ENCODE data around the gene ASS1.
"Not testable (repeated sequence)": the region's sequence is repeated elsewhere in the genome, so short reads cannot be mapped to it uniquely, and the experiment has no call there.

ASS1 gene

GRCh38 chr9:130401742-130402141 lies 43.0 kb upstream of the ASS1 start:
- H3K9me3 ChIP-seq (ENCODE audit: control insufficient read depth, insufficient read depth, low read depth, low read length); CTCF ChIA-PET; H3K4me3 ChIP-seq (ENCODE audit: low read depth, low read length); H3K27ac ChIP-seq (ENCODE audit: extremely low read depth, low read depth, low read length); H3K36me3 ChIP-seq (ENCODE audit: control insufficient read depth in 2 of 2, insufficient read depth in 1 of 2, low read length in 2 of 2); POLR2A ChIA-PET; H3K4me1 ChIP-seq (ENCODE audit: control insufficient read depth, insufficient read depth, low read length): not testable (repeated sequence)
- 0 out of 2 replicates have a peak, but pooled peaks have one; percentile 9 for TF ChIP-seq EGR2 (tag by site-specific recombination; IDR thresholded peaks at IDR 0.05; ENCODE audit: low read depth)
- TF ChIP-seq ZNF121 (tag by site-specific recombination; IDR thresholded peaks at IDR 0.05) = peak; percentile 94

GRCh38 chr9:130402243-130402642 lies 42.5 kb upstream of the ASS1 start:
- no peaks in the 10 kb centered on the region for H3K36me3 ChIP-seq (ENCODE audit: control insufficient read depth in 2 of 2, insufficient read depth in 1 of 2, low read length in 2 of 2)
- H3K27ac ChIP-seq (ENCODE audit: extremely low read depth, low read depth, low read length) = no peak overlapping the region
- H3K4me1 ChIP-seq (ENCODE audit: control insufficient read depth, insufficient read depth, low read length) = no peaks in the 10 kb centered on the region
- no peaks in the 10 kb centered on the region for H3K9me3 ChIP-seq (ENCODE audit: control insufficient read depth, insufficient read depth, low read depth, low read length)
- TF ChIP-seq ZNF266 (tag by site-specific recombination; IDR thresholded peaks at IDR 0.05; ENCODE audit: low read depth) = no peak
- CTCF ChIA-PET = no interaction called here
- no peak overlapping the region for H3K4me3 ChIP-seq (ENCODE audit: low read depth, low read length)
- POLR2A ChIA-PET = no interaction called here

GRCh38 chr9:130402645-130403440 lies 41.9 kb upstream of the ASS1 start:
- Histone ChIP-seq H3K9me3 (ENCODE audit: control insufficient read depth, insufficient read depth, low read depth, low read length) (no peaks in the 10 kb centered on the region), H3K27ac (ENCODE audit: extremely low read depth, low read depth, low read length) (no peak overlapping the region), H3K4me1 (ENCODE audit: control insufficient read depth, insufficient read depth, low read length) (no peaks in the 10 kb centered on the region), H3K36me3 (ENCODE audit: control insufficient read depth in 2 of 2, insufficient read depth in 1 of 2, low read length in 2 of 2) (no peaks in the 10 kb centered on the region), H3K4me3 (ENCODE audit: low read depth, low read length) (no peak overlapping the region)
- TF ChIP-seq ZNF114 (tag by site-specific recombination; IDR thresholded peaks at IDR 0.05) = no peak
- no peak for TF ChIP-seq SETDB1 (IDR thresholded peaks at IDR 0.05; ENCODE audit: insufficient read length, low read length)
- no peak for TF ChIP-seq ZNF621 (tag by site-specific recombination; IDR thresholded peaks at IDR 0.05)
- no peak for TF ChIP-seq ZNF404 (tag by site-specific recombination; IDR thresholded peaks at IDR 0.05)
- ChIA-PET POLR2A (interaction anchor here (0.6 kb wide), 1 partner anchor 143 kb away, joined by 6 read pairs; no protein-coding TSS in a partner anchor), CTCF (no interaction called here)

- ChIA-PET POLR2A (interaction anchor here (0.6 kb wide), 1 partner anchor 200 kb away, joined by 3 read pairs; no protein-coding TSS in a partner anchor), CTCF (no interaction called here)
- Histone ChIP-seq H3K4me1 (ENCODE audit: control insufficient read depth, insufficient read depth, low read length) (no peaks in the 10 kb centered on the region), H3K27ac (ENCODE audit: extremely low read depth, low read depth, low read length) (no peak overlapping the region), H3K9me3 (ENCODE audit: control insufficient read depth, insufficient read depth, low read depth, low read length) (no peaks in the 10 kb centered on the region), H3K4me3 (ENCODE audit: low read depth, low read length) (no peak overlapping the region), H3K36me3 (ENCODE audit: control insufficient read depth in 2 of 2, insufficient read depth in 1 of 2, low read length in 2 of 2) (no peaks in the 10 kb centered on the region)
- TF ChIP-seq ZSCAN16 (tag by site-specific recombination; IDR thresholded peaks at IDR 0.05) = no peak
- TF ChIP-seq ZNF768 (tag by site-specific recombination; IDR thresholded peaks at IDR 0.05) = peak; percentile 57; the same call in 1 of the 2 replicates
These were observed 39.0 kb upstream of the ASS1 start for GRCh38 chr9:130405657-130406257.

GRCh38 chr9:130406278-130406895 lies 38.4 kb upstream of the ASS1 start:
- Histone ChIP-seq H3K9me3 (ENCODE audit: control insufficient read depth, insufficient read depth, low read depth, low read length) (no peaks in the 10 kb centered on the region), H3K4me3 (ENCODE audit: low read depth, low read length) (no peak overlapping the region), H3K27ac (ENCODE audit: extremely low read depth, low read depth, low read length) (no peak overlapping the region), H3K4me1 (ENCODE audit: control insufficient read depth, insufficient read depth, low read length) (no peaks in the 10 kb centered on the region), H3K36me3 (ENCODE audit: control insufficient read depth in 2 of 2, insufficient read depth in 1 of 2, low read length in 2 of 2) (no peaks in the 10 kb centered on the region)
- TF ChIP-seq ELK4 (IDR thresholded peaks at IDR 0.05; ENCODE audit: borderline replicate concordance, low read depth, low read length) = no peak
- TF ChIP-seq ZNF366 (tag by site-specific recombination; conservative IDR thresholded peaks at IDR 0.05) = no peak
- TF ChIP-seq ZNF280C (tag by site-specific recombination; IDR thresholded peaks at IDR 0.05) = no peak
- no peak for TF ChIP-seq ZBTB17 (tag by site-specific recombination; IDR thresholded peaks at IDR 0.05)
- no peak for TF ChIP-seq ZNF211 (tag by site-specific recombination; IDR thresholded peaks at IDR 0.05; ENCODE audit: low read depth)
- peak; percentile 65 for TF ChIP-seq PRDM10 (tag by site-specific recombination; IDR thresholded peaks at IDR 0.05)
- CTCF ChIA-PET = no interaction called here
- POLR2A ChIA-PET = interaction anchor here (0.6 kb wide), 1 partner anchor 199 kb away, joined by 3 read pairs; no protein-coding TSS in a partner anchor
